ENCODE measurements around the gene FGFRL1.
A peak's percentile ranks its signal among the peaks of the same experiment; 100 is the strongest.

Gene FGFRL1

DNA sequence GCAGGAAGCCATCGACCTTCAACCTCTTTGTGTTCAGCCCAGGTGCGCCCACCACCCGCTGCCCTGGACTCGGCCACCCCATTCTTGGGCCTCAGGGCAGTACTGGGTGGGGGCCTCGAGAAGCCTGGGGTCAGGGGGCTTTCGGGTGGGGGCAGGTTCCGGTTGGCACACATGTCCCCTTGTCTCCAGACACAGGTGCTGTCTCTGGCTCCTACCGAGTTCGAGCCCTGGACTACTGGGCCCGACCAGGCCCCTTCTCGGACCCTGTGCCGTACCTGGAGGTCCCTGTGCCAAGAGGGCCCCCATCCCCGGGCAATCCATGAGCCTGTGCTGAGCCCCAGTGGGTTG lies 7.4 kb upstream of the FGFRL1 start:
- TF ChIP-seq ZBTB7A (IDR thresholded peaks at IDR 0.05; ENCODE audit: low read depth), result no peak
- no peak for TF ChIP-seq NFIC (IDR thresholded peaks at IDR 0.05)
- TF ChIP-seq RAD21 (IDR thresholded peaks at IDR 0.05; ENCODE audit: low read depth), result no peak
- no peak for TF ChIP-seq TAF1 (IDR thresholded peaks at IDR 0.05; ENCODE audit: low read depth)
- TF ChIP-seq, protein P1, sequence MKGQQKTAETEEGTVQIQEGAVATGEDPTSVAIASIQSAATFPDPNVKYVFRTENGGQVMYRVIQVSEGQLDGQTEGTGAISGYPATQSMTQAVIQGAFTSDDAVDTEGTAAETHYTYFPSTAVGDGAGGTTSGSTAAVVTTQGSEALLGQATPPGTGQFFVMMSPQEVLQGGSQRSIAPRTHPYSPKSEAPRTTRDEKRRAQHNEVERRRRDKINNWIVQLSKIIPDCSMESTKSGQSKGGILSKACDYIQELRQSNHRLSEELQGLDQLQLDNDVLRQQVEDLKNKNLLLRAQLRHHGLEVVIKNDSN (IDR thresholded peaks at IDR 0.05), result no peak
- TF ChIP-seq EGR1 (IDR thresholded peaks at IDR 0.05), result no peak
- TF ChIP-seq CEBPB (IDR thresholded peaks at IDR 0.05), result no peak
- no peak for TF ChIP-seq FOXM1 (IDR thresholded peaks at IDR 0.05; ENCODE audit: borderline replicate concordance, low read depth)
- TF ChIP-seq TCF12 (IDR thresholded peaks at IDR 0.05; ENCODE audit: low read depth), result no peak
- TF ChIP-seq YY1 (IDR thresholded peaks at IDR 0.05; ENCODE audit: low read depth), result no peak

DNA sequence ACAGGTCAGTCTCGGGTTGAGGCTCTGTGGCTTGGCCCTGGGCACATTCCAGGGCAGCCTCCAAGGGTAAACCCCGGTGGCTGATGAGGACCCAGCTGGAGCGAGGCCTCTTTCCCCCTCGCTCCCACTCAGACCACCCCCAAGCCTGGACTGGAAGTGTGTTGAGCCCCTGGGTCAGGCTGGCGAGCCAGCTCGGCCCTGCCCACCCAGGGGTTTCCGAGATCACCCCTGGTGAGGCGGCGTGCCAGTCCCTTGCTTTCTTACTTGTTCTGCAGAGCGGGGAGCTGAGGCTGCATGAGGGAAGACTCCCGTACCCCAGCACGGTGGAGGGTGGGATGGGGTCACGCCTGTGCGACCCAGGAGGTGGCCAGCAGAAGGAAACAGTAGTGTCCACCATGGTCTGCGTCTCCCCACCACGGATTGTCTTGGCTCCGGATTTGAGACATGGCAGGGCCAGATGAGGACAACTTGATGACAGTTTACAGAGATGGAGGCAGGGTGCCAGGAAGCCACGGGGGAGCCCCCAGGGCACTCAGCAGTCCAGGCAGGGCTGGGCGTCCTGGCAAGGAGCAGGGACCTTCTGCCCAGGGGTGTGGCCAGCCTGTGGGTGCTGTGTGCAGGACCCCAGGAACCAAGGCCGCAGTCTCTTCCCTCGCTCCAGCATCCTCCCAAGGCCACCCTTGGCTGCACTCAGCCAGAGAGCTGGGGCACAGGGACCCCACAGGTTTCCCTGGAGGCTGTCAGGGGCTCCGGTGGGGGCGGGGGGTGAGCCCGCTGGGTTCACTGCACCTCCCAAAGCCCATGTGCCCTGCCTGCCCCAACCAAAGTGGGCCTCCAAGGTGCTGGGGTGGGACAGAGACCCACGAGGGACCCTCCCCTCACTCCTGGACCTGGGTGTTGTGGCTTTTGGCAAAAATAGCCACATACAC lies 6.6 kb upstream of the FGFRL1 start:
- TF ChIP-seq TAF1 (IDR thresholded peaks at IDR 0.05; ENCODE audit: low read depth), result no peak
- no peak for TF ChIP-seq FOXM1 (IDR thresholded peaks at IDR 0.05; ENCODE audit: borderline replicate concordance, low read depth)
- TF ChIP-seq TCF12 (IDR thresholded peaks at IDR 0.05; ENCODE audit: low read depth), result no peak
- no peak for TF ChIP-seq RAD21 (IDR thresholded peaks at IDR 0.05; ENCODE audit: low read depth)

DNA sequence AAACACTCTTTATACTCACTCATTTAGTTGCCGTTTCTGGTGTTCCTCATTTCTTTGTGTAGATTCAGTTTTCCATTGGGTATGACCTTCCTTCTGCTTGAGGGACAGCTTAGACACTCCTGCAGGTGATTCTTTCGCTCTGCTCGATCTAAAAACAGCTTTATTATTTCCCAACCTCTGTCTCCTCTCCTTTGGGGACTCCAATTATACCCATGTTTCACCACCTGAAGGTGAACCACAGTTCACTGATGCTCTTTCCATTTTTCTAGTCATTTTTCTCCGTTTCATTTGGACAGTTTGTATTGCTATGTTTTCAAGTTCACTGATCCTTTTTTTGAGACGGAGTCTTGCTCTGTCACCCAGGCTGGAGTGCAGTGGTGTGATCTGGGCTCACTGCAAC lies 4.6 kb upstream of the FGFRL1 start:
- TF ChIP-seq EP300 (IDR thresholded peaks at IDR 0.05; ENCODE audit: borderline replicate concordance) (no peak), YY1 (IDR thresholded peaks at IDR 0.05; ENCODE audit: low read depth) (no peak)
- TF ChIP-seq, protein P2, sequence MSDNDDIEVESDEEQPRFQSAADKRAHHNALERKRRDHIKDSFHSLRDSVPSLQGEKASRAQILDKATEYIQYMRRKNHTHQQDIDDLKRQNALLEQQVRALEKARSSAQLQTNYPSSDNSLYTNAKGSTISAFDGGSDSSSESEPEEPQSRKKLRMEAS (IDR thresholded peaks at IDR 0.05), result no peak

DNA sequence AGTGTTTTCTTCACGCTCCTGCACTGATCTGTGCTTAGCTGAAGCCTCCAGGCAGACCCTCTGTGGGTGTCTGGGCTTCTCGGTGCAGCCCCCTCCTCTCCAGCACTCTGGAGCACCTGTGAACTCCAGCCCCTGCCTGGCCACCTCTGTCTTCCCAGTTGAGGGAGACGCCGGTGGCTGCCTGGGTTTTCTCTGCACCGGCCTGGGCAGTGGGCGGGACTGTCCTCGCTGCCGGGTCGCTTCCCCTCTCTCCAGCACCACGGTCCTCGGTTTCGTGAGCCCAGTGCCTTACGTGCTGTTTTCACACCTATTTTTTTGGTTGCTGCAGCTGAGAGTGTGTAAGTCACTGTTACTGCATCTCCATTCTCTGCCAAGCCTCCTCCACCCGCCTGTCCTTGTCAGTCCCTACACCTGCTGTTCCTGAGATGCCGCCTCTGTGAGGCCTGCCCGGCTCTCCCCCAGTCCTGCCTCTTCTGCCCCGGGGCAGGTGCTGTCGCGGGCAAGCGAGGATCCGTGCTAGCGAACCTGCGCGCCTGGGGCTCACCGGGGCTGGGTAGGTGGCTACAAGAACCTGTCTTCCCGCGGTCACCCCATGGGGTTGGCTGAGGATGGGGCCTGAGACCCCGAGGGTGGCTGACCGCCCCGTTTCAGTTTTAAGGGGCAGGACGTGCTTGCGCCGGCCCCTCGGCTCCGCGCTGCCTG lies 2.4 kb upstream of the FGFRL1 start:
- TF ChIP-seq NFIC (IDR thresholded peaks at IDR 0.05) (no peak), ZBTB7A (IDR thresholded peaks at IDR 0.05; ENCODE audit: low read depth) (peak; percentile 67)
- TF ChIP-seq, protein P2 (IDR thresholded peaks at IDR 0.05), result 0 out of 2 replicates have a peak, but pooled peaks have one; percentile 18

DNA sequence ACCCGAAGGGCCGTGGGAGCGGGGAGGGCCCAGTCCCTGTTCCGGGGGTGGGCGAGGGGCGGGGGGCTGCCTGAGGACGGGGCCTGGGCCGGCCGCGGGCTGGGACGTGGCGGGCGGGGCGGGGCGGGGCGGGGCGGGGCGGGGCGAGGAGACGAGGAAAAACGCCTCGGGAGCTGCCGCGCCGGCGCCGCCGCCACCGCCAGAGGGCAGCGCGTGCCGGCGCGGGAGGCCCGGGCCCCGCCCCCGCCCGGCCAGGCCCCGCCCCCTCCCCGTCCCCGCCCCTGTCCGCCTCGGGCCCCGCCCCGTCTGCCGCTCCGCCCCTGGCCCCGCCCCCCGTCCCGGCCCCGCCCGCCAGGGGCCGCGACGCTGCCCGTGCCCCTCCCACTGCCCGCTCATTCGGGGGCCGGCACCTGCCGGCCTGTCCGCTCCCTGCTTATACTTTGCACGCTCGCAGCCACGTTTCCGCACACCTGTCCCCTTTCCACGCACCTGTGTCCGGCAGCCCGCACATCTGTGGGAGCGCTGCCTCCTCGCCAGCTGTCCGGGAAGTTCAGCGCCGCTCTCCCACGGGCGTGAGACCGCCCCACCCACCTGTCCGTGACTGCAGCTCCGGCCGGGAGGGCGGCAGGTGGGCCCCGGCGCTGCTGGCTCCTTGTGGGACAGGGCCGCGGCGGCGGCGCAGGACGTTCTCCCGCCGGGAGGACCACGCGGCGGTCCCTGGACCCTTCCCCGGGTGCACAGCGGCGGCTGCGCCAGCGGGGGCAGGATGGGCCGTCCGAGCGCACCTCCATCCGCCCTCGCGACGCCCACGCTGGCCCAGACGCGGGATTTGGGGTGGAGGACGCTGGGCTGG lies 1.7 kb upstream of the FGFRL1 start:
- TF ChIP-seq EGR1 (IDR thresholded peaks at IDR 0.05) (peak; percentile 73), CEBPB (IDR thresholded peaks at IDR 0.05) (no peak), ZBTB7A (IDR thresholded peaks at IDR 0.05; ENCODE audit: low read depth) (peak; percentile 66)
- TF ChIP-seq, protein P2 (IDR thresholded peaks at IDR 0.05), result peak; percentile 35; the same call in 1 of the 2 replicates

DNA sequence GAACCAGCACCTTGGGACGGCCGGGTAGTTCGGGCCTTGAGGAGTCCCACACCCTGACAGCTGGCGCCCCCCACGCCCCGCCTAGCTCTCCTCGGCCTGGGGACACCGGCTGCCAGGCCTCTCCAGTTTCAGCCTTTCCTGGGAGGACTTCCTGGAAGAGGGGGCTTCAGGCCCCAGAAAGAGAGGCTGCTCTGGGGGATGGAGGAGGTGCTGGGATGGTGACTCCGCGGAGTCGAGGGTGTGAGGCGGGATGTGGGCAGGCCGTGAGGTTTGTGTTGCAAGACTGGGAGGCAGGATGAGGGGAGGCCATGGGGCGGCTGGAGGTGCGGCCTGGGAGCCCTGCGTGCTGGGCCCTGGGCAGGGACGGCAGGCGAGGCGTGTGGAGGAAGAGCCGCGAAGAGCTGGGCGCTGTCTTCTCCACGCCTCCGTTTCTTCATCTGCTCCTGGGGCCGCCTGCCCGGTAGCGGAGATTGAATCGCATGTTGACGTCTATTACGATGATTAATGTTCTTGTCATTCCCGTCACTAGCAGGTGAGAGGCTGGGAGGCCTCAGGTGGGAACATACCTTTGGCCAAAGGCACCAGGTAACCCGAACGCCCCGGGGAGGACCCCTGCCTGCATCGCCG lies 918 bp upstream of the FGFRL1 start:
- TF ChIP-seq YY1 (IDR thresholded peaks at IDR 0.05; ENCODE audit: low read depth) (no peak), CREB1 (IDR thresholded peaks at IDR 0.05; ENCODE audit: low read depth) (no peak), TAF1 (IDR thresholded peaks at IDR 0.05; ENCODE audit: low read depth) (no peak), EP300 (IDR thresholded peaks at IDR 0.05; ENCODE audit: borderline replicate concordance) (no peak), TEAD4 (IDR thresholded peaks at IDR 0.05) (0 out of 2 replicates have a peak, but pooled peaks have one; percentile 8), CEBPB (IDR thresholded peaks at IDR 0.05) (peak; percentile 44; the same call in 1 of the 2 replicates), ZBTB7A (IDR thresholded peaks at IDR 0.05; ENCODE audit: low read depth) (no peak; the same call in none of the 2 replicates), FOXM1 (IDR thresholded peaks at IDR 0.05; ENCODE audit: borderline replicate concordance, low read depth) (no peak), TCF12 (IDR thresholded peaks at IDR 0.05; ENCODE audit: low read depth) (peak; percentile 18; the same call in 1 of the 2 replicates)
- TF ChIP-seq, protein P1 (IDR thresholded peaks at IDR 0.05), result peak; percentile 4; the same call in 1 of the 2 replicates
- TF ChIP-seq, protein P3, sequence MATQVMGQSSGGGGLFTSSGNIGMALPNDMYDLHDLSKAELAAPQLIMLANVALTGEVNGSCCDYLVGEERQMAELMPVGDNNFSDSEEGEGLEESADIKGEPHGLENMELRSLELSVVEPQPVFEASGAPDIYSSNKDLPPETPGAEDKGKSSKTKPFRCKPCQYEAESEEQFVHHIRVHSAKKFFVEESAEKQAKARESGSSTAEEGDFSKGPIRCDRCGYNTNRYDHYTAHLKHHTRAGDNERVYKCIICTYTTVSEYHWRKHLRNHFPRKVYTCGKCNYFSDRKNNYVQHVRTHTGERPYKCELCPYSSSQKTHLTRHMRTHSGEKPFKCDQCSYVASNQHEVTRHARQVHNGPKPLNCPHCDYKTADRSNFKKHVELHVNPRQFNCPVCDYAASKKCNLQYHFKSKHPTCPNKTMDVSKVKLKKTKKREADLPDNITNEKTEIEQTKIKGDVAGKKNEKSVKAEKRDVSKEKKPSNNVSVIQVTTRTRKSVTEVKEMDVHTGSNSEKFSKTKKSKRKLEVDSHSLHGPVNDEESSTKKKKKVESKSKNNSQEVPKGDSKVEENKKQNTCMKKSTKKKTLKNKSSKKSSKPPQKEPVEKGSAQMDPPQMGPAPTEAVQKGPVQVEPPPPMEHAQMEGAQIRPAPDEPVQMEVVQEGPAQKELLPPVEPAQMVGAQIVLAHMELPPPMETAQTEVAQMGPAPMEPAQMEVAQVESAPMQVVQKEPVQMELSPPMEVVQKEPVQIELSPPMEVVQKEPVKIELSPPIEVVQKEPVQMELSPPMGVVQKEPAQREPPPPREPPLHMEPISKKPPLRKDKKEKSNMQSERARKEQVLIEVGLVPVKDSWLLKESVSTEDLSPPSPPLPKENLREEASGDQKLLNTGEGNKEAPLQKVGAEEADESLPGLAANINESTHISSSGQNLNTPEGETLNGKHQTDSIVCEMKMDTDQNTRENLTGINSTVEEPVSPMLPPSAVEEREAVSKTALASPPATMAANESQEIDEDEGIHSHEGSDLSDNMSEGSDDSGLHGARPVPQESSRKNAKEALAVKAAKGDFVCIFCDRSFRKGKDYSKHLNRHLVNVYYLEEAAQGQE (IDR thresholded peaks at IDR 0.05; ENCODE audit: low read depth), result no peak
- TF ChIP-seq, protein P2 (IDR thresholded peaks at IDR 0.05), result peak; percentile 80
